Stimulated activated CD4-positive, alpha-beta T cell treated with anti-CD3 and anti-CD28 coated beads, Interleukin-4, amount 100 ng/mL, for 4 hours (primary cell): ENCODE results near the gene SCO2.
"Not testable (repeated sequence)": the region's sequence is repeated elsewhere in the genome, so short reads cannot be mapped to it uniquely, and the experiment has no call there.

Source experiments
- DNase-seq, 2 experiments: peaks; one replicate each; pipeline ENCODE4 v3.0.0-alpha.2; 2020

The SCO2 gene

DNA sequence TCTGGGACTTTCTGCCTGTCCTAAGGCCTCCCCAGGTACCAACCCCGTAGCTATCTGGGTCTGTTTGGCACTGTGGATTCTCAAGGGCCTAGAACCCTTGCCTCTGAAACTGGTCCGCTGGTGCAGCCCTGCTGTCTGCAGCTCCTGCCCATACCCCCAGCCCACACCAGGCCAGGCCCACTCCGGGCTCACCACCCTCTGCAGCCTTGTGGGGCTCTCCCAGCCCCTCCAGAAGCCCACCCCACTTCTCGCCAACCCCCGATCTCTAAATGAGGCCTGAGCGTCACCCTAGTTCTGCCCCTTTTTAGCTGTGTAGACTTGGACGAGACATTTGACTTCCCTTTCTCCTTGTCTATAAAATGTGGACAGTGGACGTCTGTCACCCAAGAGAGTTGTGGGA lies 25.0 kb upstream of the SCO2 start:
- no peak for DNase-seq

DNA sequence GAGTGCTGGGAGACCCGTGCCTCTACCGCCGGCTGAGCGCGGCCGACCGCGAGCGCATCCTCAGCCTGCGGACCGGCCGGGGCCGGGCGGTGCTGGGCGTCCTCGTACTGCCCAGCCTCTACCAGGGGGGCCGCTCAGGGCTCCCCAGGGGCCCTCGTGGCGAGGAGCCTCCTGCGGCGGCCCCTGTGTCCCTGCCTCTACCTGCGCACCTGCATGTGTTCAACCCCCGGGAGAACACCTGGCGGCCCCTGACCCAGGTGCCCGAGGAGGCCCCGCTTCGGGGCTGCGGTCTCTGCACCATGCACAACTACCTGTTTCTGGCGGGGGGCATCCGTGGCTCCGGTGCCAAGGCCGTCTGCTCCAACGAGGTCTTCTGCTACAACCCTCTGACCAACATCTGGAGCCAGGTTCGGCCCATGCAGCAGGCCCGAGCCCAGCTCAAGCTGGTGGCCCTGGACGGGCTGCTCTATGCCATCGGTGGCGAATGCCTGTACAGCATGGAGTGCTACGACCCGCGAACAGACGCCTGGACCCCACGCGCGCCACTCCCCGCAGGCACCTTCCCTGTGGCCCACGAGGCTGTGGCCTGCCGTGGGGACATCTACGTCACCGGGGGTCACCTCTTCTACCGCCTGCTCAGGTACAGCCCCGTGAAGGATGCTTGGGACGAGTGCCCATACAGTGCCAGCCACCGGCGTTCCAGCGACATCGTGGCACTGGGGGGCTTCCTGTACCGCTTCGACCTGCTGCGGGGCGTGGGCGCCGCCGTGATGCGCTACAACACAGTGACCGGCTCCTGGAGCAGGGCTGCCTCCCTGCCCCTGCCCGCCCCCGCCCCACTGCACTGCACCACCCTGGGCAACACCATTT lies 23.8 kb upstream of the SCO2 start:
- no peak for DNase-seq

DNA sequence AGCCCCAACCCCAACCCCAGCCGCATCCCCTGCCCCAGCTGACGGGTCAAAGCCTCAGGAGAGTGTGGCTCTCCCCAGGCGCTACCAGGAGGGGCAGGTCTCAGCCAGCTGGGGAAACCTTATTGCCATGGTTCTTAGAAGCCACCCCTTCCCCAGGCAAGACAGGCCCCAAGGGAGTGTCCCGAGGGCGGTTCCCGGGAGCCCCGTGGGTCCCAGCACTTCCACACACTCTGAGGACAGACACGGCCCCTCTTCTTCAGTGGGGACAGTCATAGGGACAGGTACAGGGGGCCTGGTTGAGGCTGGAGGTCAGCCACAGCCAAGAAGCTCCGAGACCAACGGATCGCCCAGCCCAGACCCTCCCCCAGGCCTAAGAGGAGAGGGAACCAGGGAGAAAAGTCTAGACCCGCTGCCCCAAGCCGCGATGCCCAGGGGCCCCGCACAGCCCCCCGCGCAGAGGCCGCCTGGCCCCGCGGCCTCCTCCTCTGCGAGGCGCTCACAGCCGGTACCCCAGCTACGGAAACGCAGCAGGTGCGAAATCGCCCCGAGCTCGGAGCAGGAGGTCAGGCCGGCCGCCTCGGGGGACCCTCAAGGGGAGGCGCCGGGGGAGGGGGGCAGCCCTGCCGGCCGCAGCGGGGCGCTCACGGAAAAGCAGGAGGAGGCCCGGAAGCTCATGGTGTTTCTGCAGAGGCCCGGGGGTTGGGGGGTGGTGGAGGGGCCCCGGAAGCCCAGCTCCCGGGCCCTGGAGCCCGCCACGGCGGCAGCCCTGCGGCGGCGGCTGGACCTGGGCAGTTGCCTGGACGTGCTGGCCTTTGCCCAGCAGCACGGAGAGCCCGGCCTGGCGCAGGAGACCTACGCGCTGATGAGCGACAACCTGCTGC lies 22.9 kb upstream of the SCO2 start:
- DNase-seq = peak; percentile 50 to 63

GRCh38 chr22:50547263-50547985 lies 22.0 kb upstream of the SCO2 start:
- no peak for DNase-seq

GRCh38 chr22:50546326-50547262 lies 21.2 kb upstream of the SCO2 start:
- DNase-seq = no peak

DNA sequence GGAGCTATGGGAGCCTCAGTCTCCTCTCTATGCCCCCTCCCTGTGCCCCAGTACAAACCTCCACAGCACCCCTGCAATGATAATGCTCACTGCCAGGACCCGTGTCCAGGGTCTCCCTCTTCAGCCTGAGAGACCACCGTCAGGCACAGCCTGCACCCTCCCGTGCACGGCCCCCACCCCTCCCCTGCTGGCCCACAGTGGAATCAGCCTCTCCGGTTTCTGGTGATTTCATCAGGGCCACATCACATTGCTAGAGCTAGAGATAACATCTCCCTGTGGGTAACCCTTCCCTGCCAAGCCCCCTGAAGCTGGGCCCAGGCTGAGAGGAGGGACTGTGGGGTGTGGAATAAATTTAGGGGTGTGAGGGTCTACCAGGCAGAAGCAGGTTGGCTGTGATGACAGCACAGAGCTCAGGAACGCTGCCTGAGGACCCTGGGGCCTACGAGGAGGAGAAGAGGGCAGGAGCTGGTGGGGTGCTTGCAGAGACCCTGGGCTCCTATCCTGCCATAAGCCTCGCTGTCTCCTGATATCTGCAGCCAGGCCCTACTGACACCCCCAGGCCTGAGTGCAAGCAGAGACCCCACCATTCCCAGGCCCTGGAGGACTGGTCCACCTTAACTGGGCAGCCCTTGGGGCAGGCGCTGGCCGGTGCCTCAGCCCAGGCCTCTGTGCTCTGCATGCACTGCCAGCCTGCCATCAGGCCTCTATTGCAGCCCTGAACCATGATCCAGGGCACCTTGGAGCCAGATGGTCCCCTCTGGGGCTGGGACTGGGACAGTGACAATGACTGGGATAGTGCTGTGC lies 20.3 kb upstream of the SCO2 start, which contains the start of gene KLHDC7B:
Gene KLHDC7B (plus strand): TSS at position 378 of the 804 bp plus-strand sequence. CDS start 345 bp downstream, at position 723.
- no peak for DNase-seq

DNA sequence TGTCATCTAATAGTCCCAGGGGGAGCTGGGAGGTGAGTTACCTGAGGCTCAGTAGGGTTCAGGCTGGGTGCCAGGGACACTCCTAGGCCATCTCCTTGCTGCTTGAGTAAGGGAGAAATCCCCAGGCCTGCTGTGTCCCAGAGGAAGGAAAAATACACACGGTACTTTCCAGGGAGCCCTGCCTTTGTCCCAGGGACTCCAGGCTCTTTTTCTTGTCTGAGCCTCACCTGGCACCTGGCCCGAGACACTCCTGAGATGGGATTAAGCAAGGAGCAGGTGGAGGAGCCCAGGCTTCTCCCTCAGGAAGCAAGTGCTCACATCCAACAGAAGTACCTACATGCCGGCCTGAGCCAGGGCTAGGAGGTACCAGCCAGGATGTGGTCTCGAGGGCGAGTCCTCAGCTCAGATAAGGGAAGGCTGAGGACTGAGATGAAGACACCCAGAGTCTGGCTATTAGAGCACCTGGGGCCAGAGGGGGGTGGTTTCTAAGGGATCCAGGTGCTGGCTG lies 19.4 kb upstream of the SCO2 start:
- DNase-seq = no peak

GRCh38 chr22:50544078-50544745 lies 18.8 kb upstream of the SCO2 start:
- peak; percentile 84 for DNase-seq

DNA sequence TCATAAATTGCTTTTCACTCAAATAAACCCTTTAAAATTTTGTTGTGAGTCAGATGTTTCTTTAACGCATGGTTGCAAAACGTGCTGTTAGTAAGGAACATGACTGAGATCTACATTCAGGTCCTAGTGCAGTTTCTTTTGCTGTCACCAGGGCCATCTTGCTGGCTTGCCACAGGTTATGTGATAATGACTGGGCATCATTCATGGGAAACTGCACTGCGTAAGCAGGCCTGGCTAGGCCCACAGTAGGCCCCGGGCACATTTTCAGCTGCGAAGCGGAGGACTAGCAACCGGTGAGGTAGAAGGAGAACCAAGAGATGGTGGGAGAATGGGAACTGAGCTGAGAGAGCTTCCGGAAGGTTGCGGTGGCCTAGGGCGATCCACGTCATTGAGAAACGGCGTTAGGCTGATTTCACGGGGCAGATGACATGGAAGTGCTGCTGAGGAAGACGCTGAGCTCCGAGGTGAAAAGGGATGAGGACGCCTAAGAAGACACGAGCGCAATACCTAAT lies 17.1 kb upstream of the SCO2 start:
- no peak for DNase-seq

DNA sequence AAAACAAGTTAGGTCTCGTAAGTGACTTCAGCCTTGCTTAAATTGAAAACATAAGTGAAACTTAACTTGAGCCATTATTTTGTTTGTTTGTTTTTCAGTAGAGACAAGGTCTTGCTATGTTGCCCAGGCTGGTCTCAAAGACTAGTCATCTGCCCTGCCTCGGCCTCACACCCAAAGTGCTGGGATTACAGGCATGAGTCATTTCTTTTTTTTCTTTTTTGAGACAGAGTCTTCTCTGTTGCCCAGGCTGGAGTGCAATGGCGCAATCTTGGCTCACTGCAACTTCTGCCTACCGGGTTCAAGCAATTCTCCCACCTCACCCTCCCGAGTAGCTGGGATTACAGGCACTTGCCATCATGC lies 16.2 kb upstream of the SCO2 start:
- not testable (repeated sequence) for DNase-seq

GRCh38 chr22:50540381-50540780 lies 15.0 kb upstream of the SCO2 start:
- DNase-seq = no peak

DNA sequence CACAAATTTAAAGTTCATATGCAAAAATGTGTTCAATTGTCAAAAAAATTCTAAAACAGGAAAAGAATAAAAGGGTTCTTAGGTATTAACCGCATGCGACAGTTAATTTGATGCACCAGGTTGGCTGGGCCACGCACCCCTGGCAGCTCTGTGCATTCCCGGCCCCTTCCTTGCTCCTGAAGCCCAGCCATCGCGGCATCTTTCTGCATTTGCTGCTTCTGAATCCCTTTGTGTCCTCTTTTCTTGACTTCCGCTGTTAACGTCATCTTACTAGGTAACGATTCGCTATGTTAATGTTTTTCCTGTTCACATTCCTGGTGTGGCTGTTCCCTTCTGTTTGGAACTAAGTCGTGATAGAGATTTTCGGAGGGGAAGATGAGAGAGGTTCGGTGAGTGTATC lies 12.4 kb upstream of the SCO2 start:
- no peak for DNase-seq

- DNase-seq = no peak
Measured at GRCh38 chr22:50536226-50536625, 10.8 kb upstream of the SCO2 start.

- no peak for DNase-seq
Measured at GRCh38 chr22:50535113-50535512, 9.7 kb upstream of the SCO2 start.

DNA sequence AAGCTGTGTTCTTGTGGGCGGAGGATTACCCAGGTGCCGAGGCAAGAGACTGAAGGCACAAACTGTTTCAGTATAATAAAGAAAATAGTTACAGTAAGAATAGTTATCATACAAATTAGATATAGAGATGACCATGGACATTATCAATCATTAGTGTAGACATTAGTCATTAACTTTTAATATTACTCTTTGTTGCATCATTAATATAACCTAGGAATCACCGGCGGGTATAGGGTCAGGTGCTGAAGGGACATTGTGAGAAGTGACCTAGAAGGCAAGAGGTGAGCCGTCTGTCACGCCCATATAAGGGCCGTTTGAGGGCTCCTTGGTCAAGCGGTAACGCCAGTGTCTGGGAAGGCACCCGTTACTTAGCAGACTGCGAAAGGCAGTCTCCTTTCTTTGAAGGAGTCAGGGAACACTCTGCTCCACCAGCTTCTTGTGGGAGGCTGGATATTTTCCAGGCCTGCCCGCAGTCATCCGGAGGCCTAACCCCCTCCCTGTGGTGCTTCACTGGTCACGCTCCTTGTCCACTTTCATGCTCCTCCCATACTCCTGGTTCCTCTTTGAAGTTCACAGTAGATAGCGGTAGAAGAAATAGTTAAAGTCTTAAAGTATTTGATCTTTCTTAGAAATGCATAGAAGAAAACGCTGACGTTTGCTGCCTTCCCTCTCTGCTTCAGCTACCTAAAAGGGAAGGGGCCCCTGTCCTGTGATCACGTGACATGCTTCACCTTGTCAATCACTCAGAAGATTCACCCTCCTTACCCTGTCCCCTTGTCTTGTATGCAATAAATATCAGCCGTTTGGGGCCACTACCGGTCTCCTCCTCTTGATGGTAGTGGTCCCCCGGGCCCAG lies 8.7 kb upstream of the SCO2 start:
- DNase-seq = not testable (repeated sequence)

GRCh38 chr22:50532824-50533796 lies 7.7 kb upstream of the SCO2 start:
- DNase-seq = no peak

GRCh38 chr22:50531962-50532674 lies 6.7 kb upstream of the SCO2 start:
- DNase-seq = no peak
